Ovary (tissue), 3 donors: ENCODE results near the gene CCDC61.

Source experiments
- CTCF ChIP-seq, 3 donors: fragments of 450-650 bp in 2 of 3; fragments of 200-600 bp in 1 of 3; IDR thresholded peaks; one replicate each; pipeline versions ENCODE4 v1.5.1 to v1.8.0; 2016 to 2022; ENCODE audit warnings: antibody characterized with exemption in 3 of 3, mild to moderate bottlenecking in 1 of 3
- POLR2A ChIP-seq: fragments of 450-650 bp; IDR thresholded peaks from one replicate; pipeline ENCODE4 v1.6.1; 2017; ENCODE audit warnings: antibody characterized with exemption, mild to moderate bottlenecking, moderate library complexity
- donor health status: DM: no; HTN: no; CAD: no.

- TF ChIP-seq POLR2A, result no peak
- no peak for TF ChIP-seq CTCF (IDR thresholded peaks at IDR 0.05)
Measured at GRCh38 chr19:46042252-46042883, 47.1 kb downstream of the CCDC61 start.
